Parathyroid adenoma (tissue), 2 donors: Measurements from ENCODE around the gene QRFP.

ENCODE experiments used
- H2AFZ ChIP-seq: fragments of 300-600 bp; sonication (generic); one replicate; pipeline ENCODE4 v1.7.0; 2017; ENCODE audit warnings: antibody characterized with exemption, mild to moderate bottlenecking
- H3K27ac ChIP-seq: fragments of 300-600 bp; sonication (generic); one replicate; pipeline ENCODE4 v1.7.0; 2017
- H3K27me3 ChIP-seq: fragments of 300-600 bp; sonication (generic); one replicate; pipeline ENCODE4 v1.7.0; 2017; ENCODE audit warnings: low read length; ENCODE audit not compliant: control insufficient read depth, insufficient read depth
- H3K36me3 ChIP-seq: fragments of 300-600 bp; sonication (generic); one replicate; pipeline ENCODE4 v1.7.0; 2017; ENCODE audit warnings: low read length; ENCODE audit not compliant: control insufficient read depth, insufficient read depth
- H3K4me1 ChIP-seq: fragments of 300-600 bp; sonication (generic); one replicate; pipeline ENCODE4 v1.7.0; 2017; ENCODE audit warnings: control low read depth
- H3K4me2 ChIP-seq: fragments of 300-600 bp; sonication (generic); one replicate; pipeline ENCODE4 v1.7.0; 2017; ENCODE audit warnings: low read length
- H3K4me3 ChIP-seq: fragments of 300-600 bp; sonication (generic); one replicate; pipeline ENCODE4 v1.7.0; 2017; ENCODE audit warnings: low read depth, low read length
- H3K79me2 ChIP-seq: fragments of 300-600 bp; sonication (generic); one replicate; pipeline ENCODE4 v1.7.0; 2017; ENCODE audit warnings: control low read depth
- H3K9ac ChIP-seq: fragments of 300-600 bp; sonication (generic); one replicate; pipeline ENCODE4 v1.7.0; 2017; ENCODE audit warnings: mild to moderate bottlenecking
- H3K9me3 ChIP-seq: fragments of 300-600 bp; sonication (generic); one replicate; pipeline ENCODE4 v1.7.0; 2017; ENCODE audit warnings: low read length; ENCODE audit not compliant: control insufficient read depth
- TF ChIP-seq, protein P1 (sequence below): fragments of 300-600 bp; sonication (generic); IDR thresholded peaks from one replicate; pipeline ENCODE4 v1.7.0; 2017; ENCODE audit warnings: antibody characterized with exemption, mild to moderate bottlenecking
- donor health status: primary hyperparathyroidism.

QRFP gene

DNA sequence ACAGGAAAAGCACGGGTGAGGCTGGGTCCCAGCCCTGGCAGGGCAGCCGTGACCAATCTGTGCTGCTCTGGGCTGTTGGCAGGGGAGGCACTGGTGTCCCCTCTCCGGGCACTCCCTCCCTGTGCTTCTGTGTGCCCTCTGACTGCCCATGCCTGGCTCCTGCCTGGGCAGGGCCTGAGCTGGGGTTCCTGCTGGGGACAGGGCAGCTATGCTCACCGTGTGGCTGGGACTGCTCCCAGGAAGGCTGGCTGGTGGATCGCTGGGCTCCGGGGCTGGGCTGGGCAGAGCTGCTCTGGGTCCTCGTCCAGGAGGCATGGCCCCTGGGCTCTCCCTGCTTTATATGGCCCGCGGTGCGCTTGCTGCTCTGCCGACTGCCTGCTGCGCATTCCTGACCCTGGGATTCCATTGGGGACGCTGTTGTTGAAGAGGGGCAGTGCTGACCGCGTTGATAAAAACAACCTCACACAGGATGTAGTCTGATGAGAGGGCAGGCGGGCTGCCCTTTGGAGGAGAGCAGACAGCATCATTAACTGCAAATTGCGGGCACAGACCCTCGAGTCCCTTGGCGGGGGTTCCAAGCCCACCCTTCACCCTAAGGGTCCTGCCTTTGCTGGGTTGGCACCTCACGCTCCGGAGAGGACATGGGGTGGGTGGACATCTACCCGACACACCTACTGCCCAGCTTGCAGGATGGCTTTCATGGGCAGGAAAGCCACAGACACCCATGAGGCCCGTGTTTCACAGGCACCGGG lies 955 bp downstream of the QRFP start:
- Histone ChIP-seq H3K4me2 (no peak overlapping the region), H3K9ac (no peak overlapping the region), H3K9me3 (no peaks in the 10 kb centered on the region), H3K79me2 (no peaks in the 10 kb centered on the region), H3K4me3 (no peak overlapping the region), H3K27me3 (no peaks in the 10 kb centered on the region), H3K36me3 (no peaks in the 10 kb centered on the region), H3K27ac (no peak overlapping the region), H2AFZ (no peak overlapping the region), H3K4me1 (peaks cover 7% of the 10 kb centered on the region)
- TF ChIP-seq, protein P1, sequence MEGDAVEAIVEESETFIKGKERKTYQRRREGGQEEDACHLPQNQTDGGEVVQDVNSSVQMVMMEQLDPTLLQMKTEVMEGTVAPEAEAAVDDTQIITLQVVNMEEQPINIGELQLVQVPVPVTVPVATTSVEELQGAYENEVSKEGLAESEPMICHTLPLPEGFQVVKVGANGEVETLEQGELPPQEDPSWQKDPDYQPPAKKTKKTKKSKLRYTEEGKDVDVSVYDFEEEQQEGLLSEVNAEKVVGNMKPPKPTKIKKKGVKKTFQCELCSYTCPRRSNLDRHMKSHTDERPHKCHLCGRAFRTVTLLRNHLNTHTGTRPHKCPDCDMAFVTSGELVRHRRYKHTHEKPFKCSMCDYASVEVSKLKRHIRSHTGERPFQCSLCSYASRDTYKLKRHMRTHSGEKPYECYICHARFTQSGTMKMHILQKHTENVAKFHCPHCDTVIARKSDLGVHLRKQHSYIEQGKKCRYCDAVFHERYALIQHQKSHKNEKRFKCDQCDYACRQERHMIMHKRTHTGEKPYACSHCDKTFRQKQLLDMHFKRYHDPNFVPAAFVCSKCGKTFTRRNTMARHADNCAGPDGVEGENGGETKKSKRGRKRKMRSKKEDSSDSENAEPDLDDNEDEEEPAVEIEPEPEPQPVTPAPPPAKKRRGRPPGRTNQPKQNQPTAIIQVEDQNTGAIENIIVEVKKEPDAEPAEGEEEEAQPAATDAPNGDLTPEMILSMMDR, result no peak

DNA sequence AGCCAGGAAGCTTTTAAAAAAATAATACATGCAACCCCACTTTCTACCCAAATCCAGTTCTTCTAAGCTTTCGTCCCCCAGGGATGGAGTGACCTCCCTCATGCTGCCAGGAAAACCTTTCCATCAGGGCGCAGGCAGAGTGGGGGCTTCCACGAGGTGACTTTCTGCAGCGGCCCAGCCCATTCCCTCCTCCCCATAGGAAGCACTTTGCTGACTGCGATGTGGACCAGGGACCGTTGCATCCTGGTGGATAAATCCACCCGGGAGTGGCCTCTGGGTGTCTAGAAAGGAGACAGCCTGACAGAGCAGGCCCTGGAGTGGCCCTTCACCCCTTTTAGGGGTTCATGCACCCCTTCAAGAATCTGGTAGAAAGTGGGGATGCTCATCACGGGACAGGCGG lies 1.6 kb downstream of the QRFP start:
- Histone ChIP-seq H3K36me3 (no peaks in the 10 kb centered on the region), H3K27me3 (no peaks in the 10 kb centered on the region), H3K4me2 (no peak overlapping the region), H3K27ac (no peak overlapping the region), H3K4me1 (peaks cover 7% of the 10 kb centered on the region), H3K79me2 (no peaks in the 10 kb centered on the region), H3K4me3 (no peak overlapping the region), H3K9me3 (no peaks in the 10 kb centered on the region), H2AFZ (no peak overlapping the region), H3K9ac (no peak overlapping the region)
- TF ChIP-seq, protein P1, result no peak

DNA sequence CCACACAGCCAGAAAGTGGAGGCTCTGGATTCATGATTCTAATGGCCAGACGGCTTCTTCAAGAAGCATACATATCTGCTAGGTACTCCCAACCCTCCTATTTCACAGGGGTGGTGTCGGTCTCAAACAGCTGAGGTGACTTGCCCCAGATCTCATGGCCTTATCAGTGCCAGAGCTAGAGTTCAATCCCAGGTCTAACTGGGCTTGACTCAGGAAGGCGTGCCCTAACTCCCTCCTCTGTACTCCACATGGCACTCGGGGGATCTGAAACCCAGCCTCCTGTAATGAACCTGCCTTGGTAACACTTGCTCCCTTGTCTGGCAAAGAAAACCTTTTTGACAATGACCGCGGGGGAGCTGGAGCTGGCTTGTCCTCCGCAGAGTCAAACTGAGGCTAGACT lies 2.1 kb downstream of the QRFP start:
- no peaks in the 10 kb centered on the region for H3K79me2 ChIP-seq
- H3K27me3 ChIP-seq, result no peaks in the 10 kb centered on the region
- peaks cover 10% of the 10 kb centered on the region for H3K4me1 ChIP-seq
- no peak overlapping the region for H2AFZ ChIP-seq
- no peaks in the 10 kb centered on the region for H3K36me3 ChIP-seq
- TF ChIP-seq, protein P1, result no peak
- no peak overlapping the region for H3K9ac ChIP-seq
- no peak overlapping the region for H3K4me2 ChIP-seq
- H3K27ac ChIP-seq, result no peak overlapping the region
- H3K4me3 ChIP-seq, result no peak overlapping the region
- H3K9me3 ChIP-seq, result no peaks in the 10 kb centered on the region

DNA sequence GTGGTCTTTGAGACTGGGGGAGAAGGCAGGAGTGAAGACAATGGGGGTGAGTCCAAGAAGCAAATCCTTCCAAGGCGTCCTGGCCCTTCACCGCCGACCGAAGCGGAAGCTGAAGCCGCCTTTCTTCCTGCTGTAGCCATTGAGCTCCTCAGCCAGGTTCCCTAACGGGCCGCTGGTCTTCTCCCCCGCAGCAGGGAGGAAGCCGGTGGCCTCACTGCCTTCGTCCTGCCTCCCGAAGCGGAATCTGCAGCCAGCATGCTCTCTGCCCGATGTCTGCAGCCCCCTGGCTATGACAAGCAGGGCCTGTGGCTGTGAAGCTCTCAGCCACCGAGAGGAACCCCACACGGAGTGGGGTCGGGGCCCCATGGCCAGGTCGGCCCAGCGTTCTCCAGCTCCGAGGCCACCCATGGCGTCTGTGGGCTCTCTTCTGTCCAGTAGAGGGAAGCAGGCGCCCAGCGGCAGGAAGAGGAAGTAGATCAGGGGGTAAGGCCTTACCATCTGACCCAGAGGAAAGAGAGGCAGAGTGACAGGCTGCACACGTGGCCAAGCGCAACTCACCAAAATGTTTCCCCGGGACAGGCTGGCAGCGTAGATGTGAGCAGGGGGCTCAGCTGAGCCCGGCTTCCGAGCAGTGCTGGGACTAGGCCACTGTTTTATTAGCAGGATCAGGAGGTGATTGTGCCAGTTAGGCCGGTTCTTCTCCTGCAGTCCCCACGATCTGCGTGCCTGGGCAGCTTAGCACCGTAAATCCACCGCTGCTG lies 3.1 kb downstream of the QRFP start:
- TF ChIP-seq, protein P1, result no peak
- no peaks in the 10 kb centered on the region for H3K36me3 ChIP-seq
- no peak overlapping the region for H3K4me3 ChIP-seq
- H3K79me2 ChIP-seq, result no peaks in the 10 kb centered on the region
- H3K27ac ChIP-seq, result no peak overlapping the region
- no peaks in the 10 kb centered on the region for H3K27me3 ChIP-seq
- H3K4me2 ChIP-seq, result no peak overlapping the region
- no peak overlapping the region for H3K9ac ChIP-seq
- peaks cover 16% of the 10 kb centered on the region for H3K4me1 ChIP-seq
- H2AFZ ChIP-seq, result no peak overlapping the region
- H3K9me3 ChIP-seq, result no peaks in the 10 kb centered on the region
